ENCODE data around the gene ATP8B4.

DNA sequence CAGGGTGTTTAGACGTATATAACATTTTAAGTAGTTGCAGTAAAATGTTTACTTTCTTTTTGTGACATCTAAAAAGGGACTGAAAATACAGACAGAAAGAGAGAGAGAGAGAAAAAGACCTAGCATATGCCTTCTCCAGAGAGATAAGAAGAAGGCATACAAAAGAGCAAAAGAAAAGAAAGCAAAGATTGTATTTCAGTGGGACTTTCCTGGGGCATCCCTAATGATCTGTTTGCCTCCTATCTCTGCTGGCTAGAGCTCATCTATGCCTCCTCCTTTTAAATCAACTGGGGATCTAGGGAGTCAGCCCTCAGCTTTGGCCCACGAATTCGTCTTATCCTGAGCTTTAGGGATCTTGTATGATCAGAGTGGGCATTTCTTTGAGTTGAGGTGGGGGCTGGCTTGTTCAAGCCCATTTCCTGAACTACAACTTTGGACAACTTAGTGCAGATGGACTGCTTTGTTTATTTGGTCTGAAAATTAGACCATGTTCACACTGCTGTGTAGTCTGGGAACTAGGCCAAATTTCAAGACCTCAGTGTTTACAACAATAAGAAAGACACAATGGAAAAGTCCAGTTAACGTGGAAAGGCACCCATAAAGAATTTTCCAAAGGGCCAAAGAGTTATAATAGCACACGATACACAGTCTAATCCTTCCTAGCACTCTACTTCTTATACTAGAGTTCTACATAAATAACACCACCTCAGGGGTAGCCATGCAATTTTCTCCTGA is 61.0 kb downstream of the ATP8B4 start:
- TF ChIP-seq EZH2 (IDR thresholded peaks at IDR 0.05; ENCODE audit: low read length, missing control alignments) = no peak
- TF ChIP-seq, protein P1, sequence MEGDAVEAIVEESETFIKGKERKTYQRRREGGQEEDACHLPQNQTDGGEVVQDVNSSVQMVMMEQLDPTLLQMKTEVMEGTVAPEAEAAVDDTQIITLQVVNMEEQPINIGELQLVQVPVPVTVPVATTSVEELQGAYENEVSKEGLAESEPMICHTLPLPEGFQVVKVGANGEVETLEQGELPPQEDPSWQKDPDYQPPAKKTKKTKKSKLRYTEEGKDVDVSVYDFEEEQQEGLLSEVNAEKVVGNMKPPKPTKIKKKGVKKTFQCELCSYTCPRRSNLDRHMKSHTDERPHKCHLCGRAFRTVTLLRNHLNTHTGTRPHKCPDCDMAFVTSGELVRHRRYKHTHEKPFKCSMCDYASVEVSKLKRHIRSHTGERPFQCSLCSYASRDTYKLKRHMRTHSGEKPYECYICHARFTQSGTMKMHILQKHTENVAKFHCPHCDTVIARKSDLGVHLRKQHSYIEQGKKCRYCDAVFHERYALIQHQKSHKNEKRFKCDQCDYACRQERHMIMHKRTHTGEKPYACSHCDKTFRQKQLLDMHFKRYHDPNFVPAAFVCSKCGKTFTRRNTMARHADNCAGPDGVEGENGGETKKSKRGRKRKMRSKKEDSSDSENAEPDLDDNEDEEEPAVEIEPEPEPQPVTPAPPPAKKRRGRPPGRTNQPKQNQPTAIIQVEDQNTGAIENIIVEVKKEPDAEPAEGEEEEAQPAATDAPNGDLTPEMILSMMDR (conservative IDR thresholded peaks at IDR 0.05 in 1 of 2, IDR thresholded peaks at IDR 0.05 in 1 of 2; ENCODE audit: low read depth in 1 of 2, low read length in 2 of 2) = no peak
